Panc1 (cell line): ENCODE data around the gene CFAP299.

Experiments
- POLR2AphosphoS5 ChIP-seq: IDR thresholded peaks from 2 replicates; pipeline ENCODE4 v1.6.1; 2012; ENCODE audit warnings: mild to moderate bottlenecking, low read depth, low read length, moderate library complexity
- TF ChIP-seq, protein P1 (sequence below): fragments of 450-650 bp; IDR thresholded peaks from 2 replicates; pipeline ENCODE4 v1.5.1; 2017; ENCODE audit warnings: mild to moderate bottlenecking
- TF ChIP-seq, protein P2 (sequence below), 2 experiments: IDR thresholded peaks; 2 replicates each; pipeline ENCODE4 v1.6.1; 2011 to 2012; ENCODE audit warnings: low read depth in 2 of 2, control low read depth in 1 of 2, low read length in 1 of 2, mild to moderate bottlenecking in 1 of 2, moderate library complexity in 1 of 2; ENCODE audit not compliant: insufficient read depth in 1 of 2

DNA sequence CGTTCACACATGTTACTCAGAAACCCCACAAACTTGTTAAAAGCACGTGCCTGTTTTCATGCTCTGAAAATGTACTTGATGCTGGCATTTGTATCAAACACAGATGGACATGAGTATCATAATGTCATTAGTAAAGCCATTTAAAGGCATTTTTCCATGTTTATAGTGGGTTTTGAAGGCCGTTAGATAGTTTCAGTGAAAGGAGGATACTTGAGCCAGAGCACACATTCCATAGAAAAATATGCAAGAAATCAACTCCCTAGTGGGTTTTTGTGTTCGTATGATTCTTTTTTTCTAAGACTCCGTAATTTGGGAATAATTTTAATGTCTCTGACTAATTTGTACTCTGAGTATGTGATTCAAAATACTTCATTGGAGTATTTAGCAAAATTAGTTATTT, 478.7 kb downstream of the CFAP299 start:
- TF ChIP-seq, protein P1, sequence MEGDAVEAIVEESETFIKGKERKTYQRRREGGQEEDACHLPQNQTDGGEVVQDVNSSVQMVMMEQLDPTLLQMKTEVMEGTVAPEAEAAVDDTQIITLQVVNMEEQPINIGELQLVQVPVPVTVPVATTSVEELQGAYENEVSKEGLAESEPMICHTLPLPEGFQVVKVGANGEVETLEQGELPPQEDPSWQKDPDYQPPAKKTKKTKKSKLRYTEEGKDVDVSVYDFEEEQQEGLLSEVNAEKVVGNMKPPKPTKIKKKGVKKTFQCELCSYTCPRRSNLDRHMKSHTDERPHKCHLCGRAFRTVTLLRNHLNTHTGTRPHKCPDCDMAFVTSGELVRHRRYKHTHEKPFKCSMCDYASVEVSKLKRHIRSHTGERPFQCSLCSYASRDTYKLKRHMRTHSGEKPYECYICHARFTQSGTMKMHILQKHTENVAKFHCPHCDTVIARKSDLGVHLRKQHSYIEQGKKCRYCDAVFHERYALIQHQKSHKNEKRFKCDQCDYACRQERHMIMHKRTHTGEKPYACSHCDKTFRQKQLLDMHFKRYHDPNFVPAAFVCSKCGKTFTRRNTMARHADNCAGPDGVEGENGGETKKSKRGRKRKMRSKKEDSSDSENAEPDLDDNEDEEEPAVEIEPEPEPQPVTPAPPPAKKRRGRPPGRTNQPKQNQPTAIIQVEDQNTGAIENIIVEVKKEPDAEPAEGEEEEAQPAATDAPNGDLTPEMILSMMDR, result no peak
- TF ChIP-seq, protein P2, sequence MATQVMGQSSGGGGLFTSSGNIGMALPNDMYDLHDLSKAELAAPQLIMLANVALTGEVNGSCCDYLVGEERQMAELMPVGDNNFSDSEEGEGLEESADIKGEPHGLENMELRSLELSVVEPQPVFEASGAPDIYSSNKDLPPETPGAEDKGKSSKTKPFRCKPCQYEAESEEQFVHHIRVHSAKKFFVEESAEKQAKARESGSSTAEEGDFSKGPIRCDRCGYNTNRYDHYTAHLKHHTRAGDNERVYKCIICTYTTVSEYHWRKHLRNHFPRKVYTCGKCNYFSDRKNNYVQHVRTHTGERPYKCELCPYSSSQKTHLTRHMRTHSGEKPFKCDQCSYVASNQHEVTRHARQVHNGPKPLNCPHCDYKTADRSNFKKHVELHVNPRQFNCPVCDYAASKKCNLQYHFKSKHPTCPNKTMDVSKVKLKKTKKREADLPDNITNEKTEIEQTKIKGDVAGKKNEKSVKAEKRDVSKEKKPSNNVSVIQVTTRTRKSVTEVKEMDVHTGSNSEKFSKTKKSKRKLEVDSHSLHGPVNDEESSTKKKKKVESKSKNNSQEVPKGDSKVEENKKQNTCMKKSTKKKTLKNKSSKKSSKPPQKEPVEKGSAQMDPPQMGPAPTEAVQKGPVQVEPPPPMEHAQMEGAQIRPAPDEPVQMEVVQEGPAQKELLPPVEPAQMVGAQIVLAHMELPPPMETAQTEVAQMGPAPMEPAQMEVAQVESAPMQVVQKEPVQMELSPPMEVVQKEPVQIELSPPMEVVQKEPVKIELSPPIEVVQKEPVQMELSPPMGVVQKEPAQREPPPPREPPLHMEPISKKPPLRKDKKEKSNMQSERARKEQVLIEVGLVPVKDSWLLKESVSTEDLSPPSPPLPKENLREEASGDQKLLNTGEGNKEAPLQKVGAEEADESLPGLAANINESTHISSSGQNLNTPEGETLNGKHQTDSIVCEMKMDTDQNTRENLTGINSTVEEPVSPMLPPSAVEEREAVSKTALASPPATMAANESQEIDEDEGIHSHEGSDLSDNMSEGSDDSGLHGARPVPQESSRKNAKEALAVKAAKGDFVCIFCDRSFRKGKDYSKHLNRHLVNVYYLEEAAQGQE (IDR thresholded peaks at IDR 0.05; ENCODE audit: insufficient read depth in 1 of 2, low read depth in 2 of 2, low read length in 1 of 2), result no peak
- no peak for TF ChIP-seq POLR2AphosphoS5
